SK-N-SH (cell line): ENCODE data around the gene HECW1. TPM values are rescaled to one million over a fixed set of nuclear protein-coding genes. Genes with fewer than 3 reads are reported as not detected.

Source experiments
- CTCF ChIA-PET: fragments of 300-600, 350-600 bp; formaldehyde crosslinking; extraction: SDS; loops from one replicate; lab custom pipeline; 2021; lab: Yijun Ruan, JAX
- POLR2A ChIA-PET: fragments of 350-600 bp; sonication (Branson Sonifier 250); formaldehyde crosslinking; extraction: SDS; loops from one replicate; lab custom pipeline; 2020; ENCODE audit warnings: antibody characterized with exemption, inconsistent platforms; lab: Yijun Ruan, JAX
- DNase-seq: peaks from one replicate; pipeline ENCODE4 v3.0.0; 2012
- H2AFZ ChIP-seq: fragments of 200-600 bp; sonication (generic); 2 replicates; pipeline ENCODE4 v1.8.1; 2016; ENCODE audit warnings: antibody characterized with exemption, mild to moderate bottlenecking, low read depth
- H3F3A ChIP-seq: fragments of 200-600 bp; sonication (generic); replicated peaks from 2 replicates; pipeline ENCODE3; 2016; ENCODE audit warnings: antibody characterized with exemption, mild to moderate bottlenecking; ENCODE audit not compliant: insufficient read depth
- H3K27ac ChIP-seq, 2 experiments: fragments of 200-500 bp in 1 of 2; fragments of 200-600 bp in 1 of 2; sonication (Bioruptor generic) in 1 of 2; sonication (generic), shearing (Covaris generic) in 1 of 2; 2 replicates each; pipeline versions ENCODE4 v1.5.1 to v1.6.1; 2014 to 2016; ENCODE audit warnings: low read depth in 2 of 2, inconsistent platforms in 1 of 2, low read length in 1 of 2, mild to moderate bottlenecking in 1 of 2, mixed read lengths in 1 of 2
- H3K27me3 ChIP-seq: fragments of 200-600 bp; sonication (generic), shearing (Covaris generic); 2 replicates; pipeline ENCODE4 v1.6.1; 2016; ENCODE audit warnings: mixed run types; ENCODE audit not compliant: insufficient read depth
- H3K36me3 ChIP-seq, 2 experiments: fragments of 200-500 bp in 1 of 2; fragments of 200-600 bp in 1 of 2; sonication (Bioruptor generic) in 1 of 2; sonication (generic) in 1 of 2; replicated peaks in 1 of 2; 2 replicates each; pipeline versions ENCODE3 to v1.5.1; 2014 to 2016; ENCODE audit warnings: low read length in 1 of 2, mild to moderate bottlenecking in 1 of 2; ENCODE audit not compliant: insufficient read depth in 2 of 2, control insufficient read depth in 1 of 2
- H3K4me1 ChIP-seq, 2 experiments: fragments of 200-500 bp in 1 of 2; fragments of 200-600 bp in 1 of 2; sonication (Bioruptor generic) in 1 of 2; sonication (generic), shearing (Covaris generic) in 1 of 2; 2 replicates each; pipeline versions ENCODE4 v1.5.1 to v1.6.1; 2014 to 2016; ENCODE audit warnings: low read depth in 1 of 2, low read length in 1 of 2, mixed run types in 1 of 2; ENCODE audit not compliant: insufficient read depth in 2 of 2, control insufficient read depth in 1 of 2
- H3K4me2 ChIP-seq: fragments of 200-600 bp; sonication (generic), shearing (Covaris generic); 2 replicates; pipeline ENCODE4 v1.6.1; 2017; ENCODE audit warnings: mixed run types
- H3K4me3 ChIP-seq, 2 experiments: fragments of 200-500 bp in 1 of 2; fragments of 200-600 bp in 1 of 2; sonication (Bioruptor generic) in 1 of 2; sonication (generic), shearing (Covaris generic) in 1 of 2; 2 replicates each; pipeline versions ENCODE4 v1.5.1 to v1.8.1; 2014 to 2016; ENCODE audit warnings: low read depth in 2 of 2, inconsistent platforms in 1 of 2, low read length in 1 of 2, mild to moderate bottlenecking in 1 of 2, mixed read lengths in 1 of 2, moderate library complexity in 1 of 2
- H3K79me2 ChIP-seq: fragments of 200-600 bp; sonication (generic); 2 replicates; pipeline ENCODE4 v1.8.1; 2017; ENCODE audit warnings: mild to moderate bottlenecking; ENCODE audit not compliant: insufficient read depth
- H3K9ac ChIP-seq: fragments of 200-600 bp; sonication (generic); 2 replicates; pipeline ENCODE4 v1.6.1; 2017; ENCODE audit warnings: mixed run types
- H3K9me2 ChIP-seq: fragments of 200-600 bp; sonication (generic); 2 replicates; pipeline ENCODE4 v1.6.1; 2017; ENCODE audit warnings: mixed run types
- H3K9me3 ChIP-seq: fragments of 200-600 bp; sonication (generic); 2 replicates; pipeline ENCODE4 v1.6.1; 2017; ENCODE audit warnings: mixed run types, mild to moderate bottlenecking, moderate library complexity
- H4K20me1 ChIP-seq: fragments of 200-600 bp; sonication (generic); 2 replicates; pipeline ENCODE4 v1.6.1; 2017; ENCODE audit warnings: mild to moderate bottlenecking, mixed run types; ENCODE audit not compliant: insufficient read depth
- CHD2 ChIP-seq: fragments of 150-350 bp; IDR thresholded peaks from 2 replicates; pipeline ENCODE4 v1.6.1; 2018; ENCODE audit warnings: low read length; ENCODE audit not compliant: partially characterized antibody
- ELF1 ChIP-seq: IDR thresholded peaks from 2 replicates; pipeline ENCODE4 v1.4.0; 2012
- FOXJ3 ChIP-seq: sonication (generic); formaldehyde crosslinking; IDR thresholded peaks from 2 replicates; pipeline ENCODE4 v1.5.1; 2020; ENCODE audit warnings: mild to moderate bottlenecking, missing genetic modification reagents
- FOXM1 ChIP-seq: IDR thresholded peaks from 2 replicates; pipeline ENCODE4 v1.4.0; 2012; ENCODE audit warnings: low read depth, mild to moderate bottlenecking
- GATA2 ChIP-seq: sonication (generic); formaldehyde crosslinking; IDR thresholded peaks from 2 replicates; pipeline ENCODE4 v1.5.0; 2020; ENCODE audit warnings: mild to moderate bottlenecking, missing genetic modification reagents
- IRF3 ChIP-seq: fragments of 150-350 bp; IDR thresholded peaks from 2 replicates; pipeline ENCODE4 v1.6.1; 2016; ENCODE audit warnings: mild to moderate bottlenecking, low read depth, low read length
- MEF2A ChIP-seq: IDR thresholded peaks from 2 replicates; pipeline ENCODE4 v1.4.0; 2012; ENCODE audit warnings: low read depth, borderline replicate concordance
- MXI1 ChIP-seq: IDR thresholded peaks from 2 replicates; pipeline ENCODE4 v1.6.1; 2012; ENCODE audit warnings: mild to moderate bottlenecking, low read depth, low read length, improper control_type of control experiment
- NFIC ChIP-seq: IDR thresholded peaks from 2 replicates; pipeline ENCODE4 v1.4.0; 2012; ENCODE audit warnings: borderline replicate concordance
- NRF1 ChIP-seq: IDR thresholded peaks from 2 replicates; pipeline ENCODE4 v1.6.1; 2012; ENCODE audit warnings: low read depth, mild to moderate bottlenecking, low read length
- PBX3 ChIP-seq: IDR thresholded peaks from 2 replicates; pipeline ENCODE4; 2012
- POLR2AphosphoS5 ChIP-seq: IDR thresholded peaks from 2 replicates; pipeline ENCODE4 v1.6.1; 2012; ENCODE audit warnings: low read depth, low read length
- RCOR1 ChIP-seq: fragments of 150-350 bp; IDR thresholded peaks from 2 replicates; pipeline ENCODE4 v1.6.1; 2017; ENCODE audit warnings: antibody characterized with exemption, low read length
- RFX5 ChIP-seq: IDR thresholded peaks from 2 replicates; pipeline ENCODE4 v1.6.1; 2012; ENCODE audit warnings: mild to moderate bottlenecking, improper control_type of control experiment, low read length
- SIN3A ChIP-seq: IDR thresholded peaks from 2 replicates; pipeline ENCODE4 v1.6.1; 2012; ENCODE audit warnings: low read depth, mild to moderate bottlenecking, low read length, moderate library complexity, borderline replicate concordance
- TAF1 ChIP-seq: IDR thresholded peaks from 2 replicates; pipeline ENCODE4 v1.6.1; 2012; ENCODE audit warnings: low read depth, mild to moderate bottlenecking, low read length, moderate library complexity, borderline replicate concordance
- TEAD4 ChIP-seq: IDR thresholded peaks from 2 replicates; pipeline ENCODE4 v1.4.0; 2012; ENCODE audit warnings: mild to moderate bottlenecking, borderline replicate concordance; ENCODE audit not compliant: insufficient read depth
- WGBS: methylation state at CpG from one replicate; pipeline ENCODE4 v1.1.6; 2017; ENCODE audit warnings: low lambda C conversion rate; 5-methylcytosine and 5-hydroxymethylcytosine counted together
- polyA plus RNA-seq, 3 experiments: library from polyadenylated mRNA; depleted of rRNA; stranded (reverse); fragments of >200 nt; gene quantifications; 2 replicates each; pipeline ENCODE4 v1.2.3, GENCODE V29; 2012
- TF ChIP-seq, protein P1 (sequence below): IDR thresholded peaks from 2 replicates; pipeline ENCODE4 v1.4.0; 2012; ENCODE audit warnings: low read depth, borderline replicate concordance
- TF ChIP-seq, protein P2 (sequence below): IDR thresholded peaks from 2 replicates; pipeline ENCODE4 v1.4.0; 2012; ENCODE audit warnings: low read depth, borderline replicate concordance
- TF ChIP-seq, protein P3 (sequence below): fragments of 150-350 bp; IDR thresholded peaks from 2 replicates; pipeline ENCODE4 v1.6.1; 2017; ENCODE audit warnings: antibody characterized with exemption, low read length, low read depth, borderline replicate concordance

HECW1 gene
- polyA plus RNA-seq, 1 of the 3 experiments (the other 2 are of a cell fraction): not detected

DNA sequence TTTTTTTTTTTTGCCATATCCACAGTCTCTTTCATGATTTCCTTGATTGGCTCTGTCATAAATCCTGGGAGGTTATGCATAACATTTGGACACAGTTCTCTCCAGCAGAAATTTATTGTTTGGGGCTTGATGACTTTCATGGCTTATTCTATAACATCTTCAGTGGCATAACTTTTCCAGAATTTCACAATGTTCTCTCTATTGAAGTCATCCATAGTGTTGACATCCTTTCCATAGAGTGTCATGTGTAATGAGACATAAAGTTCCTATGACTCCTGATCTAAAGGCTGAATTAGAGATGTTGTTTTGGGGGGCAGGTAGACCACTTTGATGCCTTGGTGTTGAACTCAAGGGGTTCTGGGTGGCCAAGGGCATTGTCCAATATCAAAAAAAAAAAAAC is 433.8 kb downstream of the HECW1 start (continued):
- TF ChIP-seq POLR2AphosphoS5 (no peak), RCOR1 (no peak), NFIC (no peak), CHD2 (no peak), RFX5 (no peak), MEF2A (no peak), FOXJ3 (CRISPR knock-in tag) (no peak)

- TF ChIP-seq TAF1 (no peak), CHD2 (no peak), NFIC (no peak), ELF1 (no peak), FOXM1 (no peak), MEF2A (no peak), NRF1 (no peak), POLR2AphosphoS5 (no peak)
- H4K20me1 ChIP-seq: no peaks in the 10 kb centered on the region
- H3K27ac ChIP-seq: no peak overlapping the region
- H3K27me3 ChIP-seq: peaks cover 53% of the 10 kb centered on the region; the same call in 1 of the 2 replicates
- ChIA-PET POLR2A (no interaction called here), CTCF (interaction anchor here (0.8 to 6.2 kb wide), 2 partner anchors 32 to 50 kb away, joined by 3 to 32 read pairs; partner anchors contain the start of gene STK17A)
- H3K9ac ChIP-seq: no peak overlapping the region
- H3K4me3 ChIP-seq: no peak overlapping the region
- H3K4me2 ChIP-seq: no peak overlapping the region
- H3K9me3 ChIP-seq: no peaks in the 10 kb centered on the region
- no peak overlapping the region for H2AFZ ChIP-seq
- no peaks in the 10 kb centered on the region for H3K79me2 ChIP-seq
- no peaks in the 10 kb centered on the region for H3K36me3 ChIP-seq
- H3K9me2 ChIP-seq: no peaks in the 10 kb centered on the region
- 86% methylated on average over 16 of the region's 16 CpGs for whole genome bisulfite sequencing
- H3F3A ChIP-seq: no peaks in the 10 kb centered on the region
- no peaks in the 10 kb centered on the region for H3K4me1 ChIP-seq
- no peak for DNase-seq
Measured at GRCh38 chr7:43550427-43550826, 438.0 kb downstream of the HECW1 start.

GRCh38 chr7:43552122-43552521 is 439.7 kb downstream of the HECW1 start:
- POLR2A ChIA-PET: no interaction called here
- TF ChIP-seq, protein P1, sequence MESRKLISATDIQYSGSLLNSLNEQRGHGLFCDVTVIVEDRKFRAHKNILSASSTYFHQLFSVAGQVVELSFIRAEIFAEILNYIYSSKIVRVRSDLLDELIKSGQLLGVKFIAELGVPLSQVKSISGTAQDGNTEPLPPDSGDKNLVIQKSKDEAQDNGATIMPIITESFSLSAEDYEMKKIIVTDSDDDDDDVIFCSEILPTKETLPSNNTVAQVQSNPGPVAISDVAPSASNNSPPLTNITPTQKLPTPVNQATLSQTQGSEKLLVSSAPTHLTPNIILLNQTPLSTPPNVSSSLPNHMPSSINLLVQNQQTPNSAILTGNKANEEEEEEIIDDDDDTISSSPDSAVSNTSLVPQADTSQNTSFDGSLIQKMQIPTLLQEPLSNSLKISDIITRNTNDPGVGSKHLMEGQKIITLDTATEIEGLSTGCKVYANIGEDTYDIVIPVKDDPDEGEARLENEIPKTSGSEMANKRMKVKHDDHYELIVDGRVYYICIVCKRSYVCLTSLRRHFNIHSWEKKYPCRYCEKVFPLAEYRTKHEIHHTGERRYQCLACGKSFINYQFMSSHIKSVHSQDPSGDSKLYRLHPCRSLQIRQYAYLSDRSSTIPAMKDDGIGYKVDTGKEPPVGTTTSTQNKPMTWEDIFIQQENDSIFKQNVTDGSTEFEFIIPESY: no peak
- TF ChIP-seq RFX5 (no peak), TAF1 (no peak), RCOR1 (no peak), IRF3 (no peak), NFIC (no peak), MXI1 (no peak), GATA2 (no peak), PBX3 (no peak), SIN3A (no peak), TEAD4 (no peak)
- TF ChIP-seq, protein P2, sequence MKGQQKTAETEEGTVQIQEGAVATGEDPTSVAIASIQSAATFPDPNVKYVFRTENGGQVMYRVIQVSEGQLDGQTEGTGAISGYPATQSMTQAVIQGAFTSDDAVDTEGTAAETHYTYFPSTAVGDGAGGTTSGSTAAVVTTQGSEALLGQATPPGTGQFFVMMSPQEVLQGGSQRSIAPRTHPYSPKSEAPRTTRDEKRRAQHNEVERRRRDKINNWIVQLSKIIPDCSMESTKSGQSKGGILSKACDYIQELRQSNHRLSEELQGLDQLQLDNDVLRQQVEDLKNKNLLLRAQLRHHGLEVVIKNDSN: no peak
- TF ChIP-seq, protein P3, sequence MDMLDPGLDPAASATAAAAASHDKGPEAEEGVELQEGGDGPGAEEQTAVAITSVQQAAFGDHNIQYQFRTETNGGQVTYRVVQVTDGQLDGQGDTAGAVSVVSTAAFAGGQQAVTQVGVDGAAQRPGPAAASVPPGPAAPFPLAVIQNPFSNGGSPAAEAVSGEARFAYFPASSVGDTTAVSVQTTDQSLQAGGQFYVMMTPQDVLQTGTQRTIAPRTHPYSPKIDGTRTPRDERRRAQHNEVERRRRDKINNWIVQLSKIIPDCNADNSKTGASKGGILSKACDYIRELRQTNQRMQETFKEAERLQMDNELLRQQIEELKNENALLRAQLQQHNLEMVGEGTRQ: no peak

More at GRCh38 chr7:43552122-43552521, 439.7 kb downstream of the HECW1 start:
- Histone ChIP-seq H3K27me3 (peaks cover 65% of the 10 kb centered on the region; the same call in 1 of the 2 replicates), H3K36me3 (no peaks in the 10 kb centered on the region), H3K9me3 (no peaks in the 10 kb centered on the region), H3K79me2 (no peaks in the 10 kb centered on the region), H4K20me1 (no peaks in the 10 kb centered on the region), H3K27ac (no peak overlapping the region), H3K4me2 (no peak overlapping the region), H3F3A (no peaks in the 10 kb centered on the region), H3K4me3 (no peak overlapping the region), H3K4me1 (no peaks in the 10 kb centered on the region), H2AFZ (no peak overlapping the region), H3K9ac (no peak overlapping the region), H3K9me2 (no peaks in the 10 kb centered on the region)
- no peak for DNase-seq
- CTCF ChIA-PET: interaction anchor here (0.8 to 6.2 kb wide), 5 partner anchors 12 to 44 kb away, joined by 3 to 32 read pairs (median 3); partner anchors contain the start of gene STK17A
- WGBS: 71% methylated on average over 8 of the region's 8 CpGs
